Measurements from ENCODE around the gene RNF5.

DNA sequence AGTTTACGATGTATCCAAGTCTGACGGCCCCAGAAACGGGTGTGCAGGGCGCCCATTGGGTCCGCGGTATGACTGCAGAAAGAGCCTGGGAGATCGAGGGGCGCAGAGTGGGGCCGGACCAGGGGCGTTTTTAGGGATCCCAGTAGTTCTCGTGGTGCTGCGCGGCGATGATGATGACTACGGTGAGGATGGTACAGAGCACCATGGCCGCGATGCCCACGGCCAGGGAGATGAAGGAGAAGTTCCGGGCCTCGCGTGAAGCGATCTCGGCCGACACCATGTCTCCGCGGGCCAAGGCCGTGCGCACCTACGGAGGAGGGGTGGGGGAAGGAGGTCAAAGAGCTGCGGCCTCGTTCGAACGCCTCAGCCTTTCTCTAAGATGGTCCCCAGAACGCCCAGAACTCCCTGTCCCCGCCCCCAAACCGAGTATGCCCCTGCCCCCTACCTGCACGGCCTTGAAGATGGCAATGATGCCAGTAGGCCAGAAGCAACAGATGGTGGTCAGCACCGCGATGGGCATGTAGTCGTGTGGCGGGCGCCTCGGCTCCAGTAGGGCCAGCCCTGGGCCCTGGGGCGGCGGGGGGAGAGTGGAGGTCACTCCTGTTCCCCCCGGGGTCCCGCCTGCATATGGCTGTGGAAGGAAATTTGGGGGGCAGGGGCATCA is 29.0 kb upstream of the RNF5 start:
- TF ChIP-seq ZNF274 (IDR thresholded peaks at IDR 0.05; ENCODE audit: low read depth, low read length) (no peak), YY1 (IDR thresholded peaks at IDR 0.05; ENCODE audit: insufficient read depth, insufficient read length) (no peak), SUZ12 (IDR thresholded peaks at IDR 0.05; ENCODE audit: extremely low read depth, insufficient read depth, insufficient read length) (no peak)

All from NT2/D1 (cell line).